ENCODE data around the gene ARHGAP22.

Gene ARHGAP22

GRCh38 chr10:48508791-48509772 lies 95.8 kb downstream of the ARHGAP22 start:
- DNase-seq, result no peak

- no peak for DNase-seq
These were observed 96.7 kb downstream of the ARHGAP22 start for GRCh38 chr10:48507933-48508790.

- no peak for DNase-seq
These were observed 97.4 kb downstream of the ARHGAP22 start for GRCh38 chr10:48507494-48507893.

GRCh38 chr10:48506147-48506917 lies 98.5 kb downstream of the ARHGAP22 start:
- DNase-seq, result peak in 1 of 2 experiments; percentile 22

GRCh38 chr10:48505394-48506112 lies 99.3 kb downstream of the ARHGAP22 start:
- no peak for DNase-seq

- no peak for DNase-seq
These were observed 100.6 kb downstream of the ARHGAP22 start for GRCh38 chr10:48504141-48504885.

GRCh38 chr10:48503293-48503911 lies 101.5 kb downstream of the ARHGAP22 start:
- no peak for DNase-seq

- DNase-seq, result no peak
These were observed 102.1 kb downstream of the ARHGAP22 start for GRCh38 chr10:48502791-48503190.

GRCh38 chr10:48501787-48502771 lies 102.8 kb downstream of the ARHGAP22 start:
- DNase-seq, result no peak

- DNase-seq, result no peak
These were observed 103.6 kb downstream of the ARHGAP22 start for GRCh38 chr10:48501226-48501625.

- no peak for DNase-seq
These were observed 104.1 kb downstream of the ARHGAP22 start for GRCh38 chr10:48500771-48501170.

GRCh38 chr10:48498940-48499510 lies 105.8 kb downstream of the ARHGAP22 start:
- DNase-seq, result no peak

- DNase-seq, result no peak
These were observed 106.8 kb downstream of the ARHGAP22 start for GRCh38 chr10:48497780-48498770.

- DNase-seq, result no peak
These were observed 107.8 kb downstream of the ARHGAP22 start for GRCh38 chr10:48496831-48497779.

GRCh38 chr10:48496105-48496830 lies 108.6 kb downstream of the ARHGAP22 start:
- DNase-seq, result no peak
